Measurements from ENCODE around the gene TRABD2B.

TRABD2B gene

GRCh38 chr1:48021792-48022191, 24.6 kb upstream of the TRABD2B start:
- DNase-seq, result no peak

- no peak for DNase-seq
Measured at GRCh38 chr1:48019714-48020315, 22.6 kb upstream of the TRABD2B start.

- no peak for DNase-seq
Measured at GRCh38 chr1:48018799-48019198, 21.6 kb upstream of the TRABD2B start.

- no peak for DNase-seq
Measured at GRCh38 chr1:48017716-48018115, 20.5 kb upstream of the TRABD2B start.

- no peak for DNase-seq
Measured at GRCh38 chr1:48016515-48016914, 19.3 kb upstream of the TRABD2B start.

GRCh38 chr1:48013270-48013669, 16.1 kb upstream of the TRABD2B start:
- DNase-seq, result no peak

GRCh38 chr1:48007047-48007446, 9.9 kb upstream of the TRABD2B start:
- DNase-seq, result no peak

GRCh38 chr1:48006264-48006663, 9.1 kb upstream of the TRABD2B start:
- no peak for DNase-seq

- DNase-seq, result no peak
Measured at GRCh38 chr1:48005253-48006117, 8.3 kb upstream of the TRABD2B start.

GRCh38 chr1:48003741-48004531, 6.8 kb upstream of the TRABD2B start:
- DNase-seq, result no peak

GRCh38 chr1:48002142-48002541, 5.0 kb upstream of the TRABD2B start:
- no peak for DNase-seq

GRCh38 chr1:48001696-48002095, 4.5 kb upstream of the TRABD2B start:
- no peak for DNase-seq

GRCh38 chr1:48000883-48001282, 3.7 kb upstream of the TRABD2B start:
- DNase-seq, result no peak

- no peak for DNase-seq
Measured at GRCh38 chr1:47999097-47999496, 1.9 kb upstream of the TRABD2B start.

- no peak for DNase-seq
Measured at GRCh38 chr1:47998396-47998990, 1.3 kb upstream of the TRABD2B start.

- no peak for DNase-seq
Measured at GRCh38 chr1:47996406-47997226, 569 bp downstream of the TRABD2B start.

- no peak for DNase-seq
Measured at GRCh38 chr1:47996060-47996405, 1.2 kb downstream of the TRABD2B start.

GRCh38 chr1:47995306-47996050, 1.7 kb downstream of the TRABD2B start:
- no peak for DNase-seq

- DNase-seq, result no peak
Measured at GRCh38 chr1:47993881-47994625, 3.1 kb downstream of the TRABD2B start.

GRCh38 chr1:47993416-47993740, 3.8 kb downstream of the TRABD2B start:
- DNase-seq, result no peak

Measured in stimulated activated CD4-positive, alpha-beta T cell treated with anti-CD3 and anti-CD28 coated beads, Interleukin-12 subunit alpha, Interleukin-12 subunit beta, amount 100 ng/mL, for 4 hours (primary cell).